ENCODE results near the gene TAF6.

The TAF6 gene

DNA sequence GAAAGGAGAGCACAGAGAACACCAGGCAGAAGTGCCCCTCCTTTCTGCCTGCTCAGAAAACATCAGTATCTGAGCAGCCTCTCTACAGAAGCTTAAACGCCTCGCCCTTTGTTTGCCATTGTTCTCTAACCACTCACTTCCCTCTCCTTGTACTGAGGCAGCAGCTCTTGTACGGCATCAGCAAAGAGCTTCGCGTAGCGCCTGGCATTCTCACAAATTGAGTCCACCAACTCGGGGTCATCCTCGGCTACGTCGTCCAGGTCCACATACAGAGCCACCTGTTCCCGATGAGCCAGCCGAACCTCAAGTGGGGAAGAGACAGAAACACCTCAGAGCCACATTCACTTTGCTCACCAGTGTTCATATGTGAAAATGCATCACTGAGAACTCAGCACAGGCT is 19.7 kb downstream of the TAF6 start:
- POLR2A ChIA-PET (ENCODE audit: low non-redundant PET), result interaction anchor here (0.6 kb wide), 1 partner anchor 26 kb away, joined by 3 read pairs; no protein-coding TSS in a partner anchor

DNA sequence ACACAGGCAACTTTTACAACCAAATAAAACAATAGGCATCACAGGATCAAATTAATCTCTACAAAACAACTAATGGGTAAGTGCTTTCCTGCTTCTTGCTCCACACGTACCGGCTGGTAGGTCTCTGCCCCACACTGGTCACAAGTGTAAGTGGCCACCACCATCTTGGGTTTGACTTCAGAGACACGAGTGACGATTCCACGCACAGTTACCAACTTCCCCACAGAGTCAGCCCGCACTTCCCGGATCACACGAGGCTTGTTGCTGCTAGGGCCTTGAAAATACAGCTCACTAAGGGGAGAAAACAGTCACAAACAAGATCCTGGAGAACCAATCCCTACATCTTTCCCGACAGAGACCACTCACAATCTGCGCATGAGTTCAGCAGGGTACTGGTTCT is 20.2 kb downstream of the TAF6 start:
- POLR2A ChIA-PET (ENCODE audit: low non-redundant PET), result interaction anchor here (0.6 kb wide), 1 partner anchor 27 kb away, joined by 3 read pairs; no protein-coding TSS in a partner anchor

More for the DNA sequence above, 19.7 kb downstream of the TAF6 start:
- CTCF ChIA-PET, result interaction anchor here (0.7 kb wide), 1 partner anchor 607 kb away, joined by 3 read pairs; the partner anchor contains the start of gene POP7
- TF ChIP-seq, protein P1, sequence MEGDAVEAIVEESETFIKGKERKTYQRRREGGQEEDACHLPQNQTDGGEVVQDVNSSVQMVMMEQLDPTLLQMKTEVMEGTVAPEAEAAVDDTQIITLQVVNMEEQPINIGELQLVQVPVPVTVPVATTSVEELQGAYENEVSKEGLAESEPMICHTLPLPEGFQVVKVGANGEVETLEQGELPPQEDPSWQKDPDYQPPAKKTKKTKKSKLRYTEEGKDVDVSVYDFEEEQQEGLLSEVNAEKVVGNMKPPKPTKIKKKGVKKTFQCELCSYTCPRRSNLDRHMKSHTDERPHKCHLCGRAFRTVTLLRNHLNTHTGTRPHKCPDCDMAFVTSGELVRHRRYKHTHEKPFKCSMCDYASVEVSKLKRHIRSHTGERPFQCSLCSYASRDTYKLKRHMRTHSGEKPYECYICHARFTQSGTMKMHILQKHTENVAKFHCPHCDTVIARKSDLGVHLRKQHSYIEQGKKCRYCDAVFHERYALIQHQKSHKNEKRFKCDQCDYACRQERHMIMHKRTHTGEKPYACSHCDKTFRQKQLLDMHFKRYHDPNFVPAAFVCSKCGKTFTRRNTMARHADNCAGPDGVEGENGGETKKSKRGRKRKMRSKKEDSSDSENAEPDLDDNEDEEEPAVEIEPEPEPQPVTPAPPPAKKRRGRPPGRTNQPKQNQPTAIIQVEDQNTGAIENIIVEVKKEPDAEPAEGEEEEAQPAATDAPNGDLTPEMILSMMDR (conservative IDR thresholded peaks at IDR 0.05; ENCODE audit: low read depth), result no peak
- DNase-seq (ENCODE audit: low spot score), result no peak
- H3K27ac ChIP-seq, result peak overlapping the region; percentile 98

DNA sequence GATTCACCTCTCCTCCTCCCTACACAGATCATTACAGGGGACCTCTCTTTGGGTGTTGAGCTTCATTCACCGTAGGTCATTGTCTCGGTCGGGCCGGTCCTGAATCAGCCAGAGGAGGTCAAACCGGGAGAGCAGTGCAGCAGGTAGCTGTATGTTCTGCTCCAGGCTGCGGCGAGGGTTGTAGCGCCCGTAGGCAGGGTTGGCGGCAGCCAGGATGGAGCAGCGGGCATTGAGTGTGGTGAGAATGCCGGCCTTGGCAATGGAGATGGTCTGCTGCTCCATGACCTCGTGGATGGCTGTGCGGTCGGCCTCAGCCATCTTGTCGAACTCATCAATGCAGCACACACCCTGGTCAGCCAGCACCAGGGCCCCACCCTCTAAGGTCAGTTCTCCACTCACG is 23.5 kb downstream of the TAF6 start:
- no peak for DNase-seq (ENCODE audit: low spot score)
- POLR2A ChIA-PET (ENCODE audit: low non-redundant PET), result no interaction called here
- H3K27ac ChIP-seq, result peak overlapping the region; percentile 48
- CTCF ChIA-PET, result no interaction called here
- TF ChIP-seq, protein P1 (conservative IDR thresholded peaks at IDR 0.05; ENCODE audit: low read depth), result no peak

More for the DNA sequence above, 20.2 kb downstream of the TAF6 start:
- TF ChIP-seq, protein P1 (conservative IDR thresholded peaks at IDR 0.05; ENCODE audit: low read depth), result no peak
- CTCF ChIA-PET, result interaction anchor here (0.7 kb wide), 1 partner anchor 607 kb away, joined by 3 read pairs; the partner anchor contains the start of gene POP7
- no peak for DNase-seq (ENCODE audit: low spot score)
- peak overlapping the region; percentile 98 for H3K27ac ChIP-seq

DNA sequence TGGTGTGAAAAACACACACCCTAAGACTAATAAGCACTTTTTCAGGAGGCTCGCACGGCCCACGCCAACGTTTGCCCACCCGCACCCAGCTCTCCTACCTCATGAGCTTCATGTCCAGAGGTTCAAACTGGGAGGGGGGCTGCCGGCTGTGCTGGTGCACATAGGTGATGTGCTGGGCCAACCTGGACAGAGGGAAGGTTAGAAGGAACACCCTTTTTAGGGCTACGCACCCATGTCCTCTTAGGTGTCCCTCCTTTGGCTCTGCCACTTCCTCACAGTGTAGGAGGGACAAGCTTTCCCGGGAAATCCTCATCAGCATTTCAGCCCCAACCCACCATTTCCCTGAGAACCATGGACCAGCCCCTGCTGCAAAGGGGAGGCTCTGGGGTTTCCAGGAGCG is 23.9 kb downstream of the TAF6 start:
- CTCF ChIA-PET, result no interaction called here
- DNase-seq (ENCODE audit: low spot score), result no peak
- peak overlapping the region; percentile 48 for H3K27ac ChIP-seq
- TF ChIP-seq, protein P1 (conservative IDR thresholded peaks at IDR 0.05; ENCODE audit: low read depth), result no peak
- POLR2A ChIA-PET (ENCODE audit: low non-redundant PET), result no interaction called here

DNA sequence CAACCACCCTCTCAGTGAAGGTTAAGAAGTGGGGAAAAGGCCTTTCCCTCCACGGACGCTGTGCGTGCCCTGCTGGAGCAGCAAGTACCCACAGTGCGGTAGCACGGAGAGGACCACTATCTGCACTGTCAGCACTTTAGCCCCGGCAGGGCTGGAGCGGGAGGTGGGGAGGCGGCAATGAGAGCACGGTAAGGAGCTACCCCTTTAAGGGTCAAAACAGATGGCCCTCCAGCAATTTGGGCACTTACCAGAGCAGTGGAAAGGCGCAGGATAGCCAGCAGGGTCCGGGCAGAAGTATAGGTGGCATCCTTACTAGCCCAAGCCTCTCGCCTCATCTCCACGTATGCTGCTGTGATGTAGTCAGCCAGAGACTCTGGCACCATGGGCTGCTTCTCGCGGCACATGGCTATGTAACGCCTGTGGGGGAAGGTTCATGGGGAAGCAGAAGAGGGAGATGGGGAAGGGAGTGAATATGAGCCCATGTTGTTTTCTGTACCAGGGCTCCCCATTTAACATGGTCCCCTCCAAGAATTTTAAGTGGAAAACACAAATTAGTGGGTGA is 25.2 kb downstream of the TAF6 start:
- CTCF ChIA-PET, result interaction anchor here (0.7 kb wide), 1 partner anchor 10 kb away, joined by 3 read pairs; no protein-coding TSS in a partner anchor
- TF ChIP-seq, protein P1 (conservative IDR thresholded peaks at IDR 0.05; ENCODE audit: low read depth), result no peak

DNA sequence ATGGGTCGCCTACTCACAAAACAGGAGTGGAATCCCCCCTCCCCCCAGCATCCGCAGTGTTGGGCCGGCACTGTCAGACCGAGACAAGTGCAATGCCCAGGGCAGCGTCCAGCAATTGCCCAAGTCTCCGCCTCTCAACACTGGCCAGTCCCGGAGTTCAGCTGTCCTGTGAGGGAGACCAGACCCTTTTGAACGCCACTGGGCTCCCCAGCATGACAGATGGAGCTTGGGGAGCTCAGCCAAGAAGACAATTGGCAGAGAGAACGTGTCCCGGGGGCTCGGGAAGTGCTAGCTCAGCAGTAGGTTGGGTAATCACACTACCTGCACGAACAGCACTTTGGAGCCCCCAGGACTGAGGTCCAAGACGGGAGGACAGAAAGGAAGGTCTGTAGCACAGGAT is 25.7 kb downstream of the TAF6 start:
- CTCF ChIA-PET, result interaction anchor here (0.7 kb wide), 1 partner anchor 10 kb away, joined by 3 read pairs; no protein-coding TSS in a partner anchor
- POLR2A ChIA-PET (ENCODE audit: low non-redundant PET), result no interaction called here
- peak overlapping the region; percentile 58 for H3K27ac ChIP-seq
- DNase-seq (ENCODE audit: low spot score), result no peak
- TF ChIP-seq, protein P1 (conservative IDR thresholded peaks at IDR 0.05; ENCODE audit: low read depth), result no peak

More for the DNA sequence above, 25.2 kb downstream of the TAF6 start:
- POLR2A ChIA-PET (ENCODE audit: low non-redundant PET), result no interaction called here
- no peak for DNase-seq (ENCODE audit: low spot score)
- H3K27ac ChIP-seq, result peak overlapping the region; percentile 58

Measured in RWPE1 (cell line).